B cell (primary cell): ENCODE measurements around the gene LBH. TPM values are rescaled to one million over a fixed set of nuclear protein-coding genes. Genes with fewer than 3 reads are reported as not detected.

Experiments used
- ATAC-seq: fragments of 200-7000 bp; cut with Tn5 transposase; one replicate; pipeline ENCODE4 v1.10.0; 2021; ENCODE audit warnings: low read depth, mild to moderate bottlenecking, moderate number of reproducible peaks, moderate library complexity
- CTCF ChIA-PET: fragments of 350-600 bp; sonication (Branson Sonifier 250); formaldehyde crosslinking; loops from one replicate; lab custom pipeline; 2021; ENCODE audit warnings: antibody characterized with exemption, inconsistent platforms; lab: Charles Lee
- POLR2A ChIA-PET: fragments of 350-600 bp; sonication (Branson Sonifier 250); formaldehyde crosslinking; loops from one replicate; lab custom pipeline; 2021; ENCODE audit warnings: antibody characterized with exemption; lab: Charles Lee
- DNase-seq: peaks from one replicate; pipeline ENCODE4 v3.0.0; 2013
- H2AFZ ChIP-seq: 2 replicates; pipeline ENCODE4 v1.6.1; 2012; ENCODE audit warnings: mild to moderate bottlenecking, low read depth, low read length; ENCODE audit not compliant: insufficient read depth, poor library complexity, severe bottlenecking
- H3K27ac ChIP-seq, 2 donors: 1 replicate in 1 of 2; 2 replicates in 1 of 2; pipeline ENCODE4 v1.5.1; 2012 to 2013; ENCODE audit warnings: low read length in 2 of 2, mild to moderate bottlenecking in 2 of 2, moderate library complexity in 1 of 2
- H3K27me3 ChIP-seq, 4 experiments: fragments of 200-600 bp in 1 of 4; sonication (generic) in 1 of 4; replicated peaks in 1 of 4; 1 replicate in 2 of 4; 2 replicates in 2 of 4; pipeline versions ENCODE4 v1.6.1 to v1.7.0; 2013 to 2016; ENCODE audit warnings: low read length in 3 of 4, mild to moderate bottlenecking in 2 of 4, mixed read lengths in 1 of 4, moderate library complexity in 1 of 4; ENCODE audit not compliant: insufficient read depth in 4 of 4, control insufficient read depth in 3 of 4; ENCODE audit errors: control extremely low read depth in 1 of 4
- H3K36me3 ChIP-seq, 2 experiments: replicated peaks in 1 of 2; 1 replicate in 1 of 2; 2 replicates in 1 of 2; pipeline versions ENCODE4 v1.6.1 to v1.7.1; 2013; ENCODE audit warnings: low read length in 1 of 2; ENCODE audit not compliant: insufficient read depth in 2 of 2, control insufficient read depth in 1 of 2; ENCODE audit errors: control extremely low read depth in 1 of 2, extremely low read depth in 1 of 2
- H3K4me1 ChIP-seq, 2 donors: fragments of 200-600 bp in 1 of 2; sonication (generic) in 1 of 2; 1 replicate in 1 of 2; 2 replicates in 1 of 2; pipeline versions ENCODE4 v1.5.1 to v1.6.1; 2013 to 2017; ENCODE audit warnings: low read length in 2 of 2; ENCODE audit not compliant: control insufficient read depth in 2 of 2, insufficient read depth in 2 of 2
- H3K4me2 ChIP-seq: replicated peaks from 2 replicates; pipeline ENCODE3; 2012; ENCODE audit warnings: mild to moderate bottlenecking, low read depth, low read length; ENCODE audit not compliant: poor library complexity, severe bottlenecking
- H3K4me3 ChIP-seq, 5 experiments: fragments of 200-600 bp in 1 of 5; sonication (generic) in 1 of 5; 1 replicate in 3 of 5; 2 replicates in 2 of 5; pipeline versions ENCODE4 v1.5.1 to v1.7.0; 2011 to 2016; ENCODE audit warnings: low read length in 4 of 5, mild to moderate bottlenecking in 4 of 5, low read depth in 2 of 5, control low read depth in 1 of 5, moderate library complexity in 1 of 5; ENCODE audit not compliant: insufficient read depth in 1 of 5; ENCODE audit errors: control extremely low read depth in 1 of 5, extremely low read depth in 1 of 5
- H3K79me2 ChIP-seq: fragments of 200-600 bp; sonication (generic); one replicate; pipeline ENCODE4 v1.6.0; 2016; ENCODE audit warnings: low read length; ENCODE audit not compliant: control insufficient read depth, insufficient read depth
- H3K9ac ChIP-seq: fragments of 200-600 bp; sonication (generic); 2 replicates; pipeline ENCODE4 v1.6.1; 2017; ENCODE audit warnings: mild to moderate bottlenecking, low read length, moderate library complexity
- H3K9me3 ChIP-seq, 3 donors: one replicate each; pipeline versions ENCODE4 v1.6.1 to v1.7.1; 2013; ENCODE audit warnings: low read length in 2 of 3; ENCODE audit not compliant: control insufficient read depth in 2 of 3, insufficient read depth in 1 of 3; ENCODE audit errors: control extremely low read depth in 1 of 3
- H4K20me1 ChIP-seq: 2 replicates; pipeline ENCODE4 v1.6.0; 2012; ENCODE audit warnings: mild to moderate bottlenecking, low read length; ENCODE audit not compliant: insufficient read depth, control insufficient read depth, poor library complexity, severe bottlenecking
- H3K27ac Mint-ChIP-seq: one replicate; pipeline ENCODE4 v1.8.0; 2021; ENCODE audit warnings: mixed read lengths
- H3K27me3 Mint-ChIP-seq: one replicate; pipeline ENCODE4 v1.8.0; 2021; ENCODE audit warnings: mixed read lengths
- H3K4me1 Mint-ChIP-seq: one replicate; pipeline ENCODE4 v1.8.0; 2021; ENCODE audit warnings: mixed read lengths
- H3K4me3 Mint-ChIP-seq: one replicate; pipeline ENCODE4 v1.8.0; 2021; ENCODE audit warnings: mixed read lengths
- H3K9me3 Mint-ChIP-seq: one replicate; pipeline ENCODE4 v1.8.0; 2022; ENCODE audit warnings: mixed read lengths; ENCODE audit not compliant: insufficient read depth
- CTCF ChIP-seq: fragments of 200-600 bp; IDR thresholded peaks from one replicate; pipeline ENCODE4 v1.8.0; 2022; ENCODE audit warnings: antibody characterized with exemption, mild to moderate bottlenecking
- EZH2 ChIP-seq: IDR thresholded peaks from 2 replicates; pipeline ENCODE4 v1.6.1; 2012; ENCODE audit warnings: borderline replicate concordance, low read depth, mild to moderate bottlenecking, moderate library complexity, low read length; ENCODE audit not compliant: insufficient read depth, poor library complexity, severe bottlenecking
- WGBS: methylation state at CpG from one replicate; pipeline ENCODE4 v1.1.5; 2013; ENCODE audit warnings: missing lambda C conversion rate; ENCODE audit not compliant: insufficient coverage; 5-methylcytosine and 5-hydroxymethylcytosine counted together
- intact Hi-C: fragments of 100-400 bp; cut with micrococcal nuclease; formaldehyde crosslinking; loops from one replicate; pipeline ENCODE4 v1.10.0; 2022
- polyA plus RNA-seq: library from polyadenylated mRNA; depleted of rRNA; stranded (reverse); fragments of >200 nt; gene quantifications from 2 replicates; pipeline ENCODE4 v1.2.3, GENCODE V29; 2012
- total RNA-seq, 2 donors: library from RNA; stranded (reverse); fragments of 120-200 nt in 1 of 2; gene quantifications; 1 replicate in 1 of 2; 2 replicates in 1 of 2; pipeline versions ENCODE4 v1.2.3 to v1.2.4, GENCODE V29; 2013 to 2022

Gene LBH
- total and polyA plus RNA-seq, 2 donors (not counting 1 experiment from before 2014, with no cell fraction given), result 158 to 201 TPM

GRCh38 chr2:30282081-30282480 is 50.7 kb downstream of the LBH start:
- Histone ChIP-seq H3K27ac (peak overlapping the region; percentile 75 to 88), H3K27me3 (no peaks in the 10 kb centered on the region), H3K9ac (peak overlapping the region; percentile 40), H3K4me3 (peak overlapping the region in 2 of 5 experiments; percentile 11 to 40), H3K4me1 (peaks cover 89 to 94% of the 10 kb centered on the region in 2 donors), H4K20me1 (no peaks in the 10 kb centered on the region), H3K79me2 (peaks cover 20% of the 10 kb centered on the region), H3K36me3 (no peaks in the 10 kb centered on the region), H2AFZ (no peak overlapping the region), H3K9me3 (no peaks in the 10 kb centered on the region), H3K4me2 (peak overlapping the region; percentile 66)
- CTCF ChIA-PET, result interaction anchor here (0.7 to 4.1 kb wide), 20 partner anchors 8 to 430 kb away, joined by 3 to 17 read pairs (median 5); partner anchors contain the start of genes LBH and LCLAT1
- POLR2A ChIA-PET, result interaction anchor here (0.6 to 5.4 kb wide), 12 partner anchors 10 to 55 kb away, joined by 3 to 59 read pairs (median 6); partner anchors contain the start of gene LBH
- Mint-ChIP-seq H3K4me1 (peaks cover 91% of the 10 kb centered on the region), H3K27ac (peak overlapping the region; percentile 92), H3K27me3 (no peaks in the 10 kb centered on the region), H3K4me3 (peak overlapping the region; percentile 66), H3K9me3 (no peaks in the 10 kb centered on the region)
- intact Hi-C loops, result loop anchor here (1.0 to 5.0 kb wide), 6 partner anchors 16 to 935 kb away; partner anchors contain the start of gene CAPN14
- 0% methylated on average over 4 of the region's 6 CpGs for WGBS
- no peak for TF ChIP-seq EZH2
- TF ChIP-seq CTCF, result no peak
- ATAC-seq (peak; percentile 98), DNase-seq (peak; percentile 89)

- Histone ChIP-seq H4K20me1 (no peaks in the 10 kb centered on the region), H3K79me2 (peaks cover 15% of the 10 kb centered on the region), H3K27ac (peak overlapping the region; percentile 75 to 88), H3K4me3 (peak overlapping the region in 1 of 5 experiments; percentile 21), H3K9me3 (no peaks in the 10 kb centered on the region), H2AFZ (no peak overlapping the region), H3K9ac (peak overlapping the region; percentile 7), H3K4me1 (peaks cover 89 to 94% of the 10 kb centered on the region in 2 donors), H3K36me3 (no peaks in the 10 kb centered on the region), H3K27me3 (no peaks in the 10 kb centered on the region), H3K4me2 (peak overlapping the region; percentile 66)
- 36% methylated on average over 4 of the region's 4 CpGs for WGBS
- Mint-ChIP-seq H3K27ac (peak overlapping the region; percentile 92), H3K4me1 (peaks cover 91% of the 10 kb centered on the region), H3K9me3 (no peaks in the 10 kb centered on the region), H3K4me3 (peak overlapping the region; percentile 66), H3K27me3 (no peaks in the 10 kb centered on the region)
- intact Hi-C loops, result loop anchor here (1.0 to 5.0 kb wide), 6 partner anchors 16 to 935 kb away; partner anchors contain the start of gene CAPN14
- peak; percentile 44 for DNase-seq
- ChIA-PET POLR2A (interaction anchor here (1.1 to 5.4 kb wide), 8 partner anchors 11 to 54 kb away, joined by 4 to 59 read pairs (median 8); partner anchors contain the start of gene LBH), CTCF (interaction anchor here (0.7 to 4.1 kb wide), 17 partner anchors 10 to 429 kb away, joined by 3 to 17 read pairs (median 5); partner anchors contain the start of gene LBH)
- no peak for TF ChIP-seq EZH2
- no peak for TF ChIP-seq CTCF
- ATAC-seq, result peak; percentile 12
These were observed 51.4 kb downstream of the LBH start for GRCh38 chr2:30282721-30283120.
